Ishikawa (cell line): ENCODE results near the gene ZDHHC6.

Source experiments
- CEBPB ChIP-seq: IDR thresholded peaks from 2 replicates; pipeline ENCODE4 v1.6.1; 2012
- CREB1 ChIP-seq: IDR thresholded peaks from 2 replicates; pipeline ENCODE4 v1.6.1; 2012; ENCODE audit warnings: low read depth
- EGR1 ChIP-seq: IDR thresholded peaks from 2 replicates; pipeline ENCODE4 v1.6.1; 2012
- EP300 ChIP-seq: IDR thresholded peaks from 2 replicates; pipeline ENCODE4 v1.6.1; 2012; ENCODE audit warnings: borderline replicate concordance
- FOXM1 ChIP-seq: IDR thresholded peaks from 2 replicates; pipeline ENCODE4 v1.6.1; 2012; ENCODE audit warnings: low read depth, borderline replicate concordance
- NFIC ChIP-seq: IDR thresholded peaks from 2 replicates; pipeline ENCODE4 v1.6.1; 2012
- RAD21 ChIP-seq: IDR thresholded peaks from 2 replicates; pipeline ENCODE4 v1.6.1; 2012; ENCODE audit warnings: low read depth
- TAF1 ChIP-seq: IDR thresholded peaks from 2 replicates; pipeline ENCODE4 v1.6.1; 2012; ENCODE audit warnings: low read depth, mild to moderate bottlenecking
- TCF12 ChIP-seq: IDR thresholded peaks from 2 replicates; pipeline ENCODE4 v1.6.1; 2012; ENCODE audit warnings: low read depth
- TEAD4 ChIP-seq: IDR thresholded peaks from 2 replicates; pipeline ENCODE4 v1.6.1; 2012
- YY1 ChIP-seq: IDR thresholded peaks from 2 replicates; pipeline ENCODE4 v1.6.1; 2012; ENCODE audit warnings: low read depth
- ZBTB7A ChIP-seq: IDR thresholded peaks from 2 replicates; pipeline ENCODE4 v1.6.1; 2012; ENCODE audit warnings: low read depth
- TF ChIP-seq, protein P1 (sequence below): IDR thresholded peaks from 2 replicates; pipeline ENCODE4 v1.6.1; 2012
- TF ChIP-seq, protein P2 (sequence below): IDR thresholded peaks from 2 replicates; pipeline ENCODE4 v1.6.1; 2012
- TF ChIP-seq, protein P3 (sequence below): IDR thresholded peaks from 2 replicates; pipeline ENCODE4 v1.6.1; 2012; ENCODE audit warnings: low read depth, mild to moderate bottlenecking

ZDHHC6 gene, protein sequence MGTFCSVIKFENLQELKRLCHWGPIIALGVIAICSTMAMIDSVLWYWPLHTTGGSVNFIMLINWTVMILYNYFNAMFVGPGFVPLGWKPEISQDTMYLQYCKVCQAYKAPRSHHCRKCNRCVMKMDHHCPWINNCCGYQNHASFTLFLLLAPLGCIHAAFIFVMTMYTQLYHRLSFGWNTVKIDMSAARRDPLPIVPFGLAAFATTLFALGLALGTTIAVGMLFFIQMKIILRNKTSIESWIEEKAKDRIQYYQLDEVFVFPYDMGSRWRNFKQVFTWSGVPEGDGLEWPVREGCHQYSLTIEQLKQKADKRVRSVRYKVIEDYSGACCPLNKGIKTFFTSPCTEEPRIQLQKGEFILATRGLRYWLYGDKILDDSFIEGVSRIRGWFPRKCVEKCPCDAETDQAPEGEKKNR

DNA sequence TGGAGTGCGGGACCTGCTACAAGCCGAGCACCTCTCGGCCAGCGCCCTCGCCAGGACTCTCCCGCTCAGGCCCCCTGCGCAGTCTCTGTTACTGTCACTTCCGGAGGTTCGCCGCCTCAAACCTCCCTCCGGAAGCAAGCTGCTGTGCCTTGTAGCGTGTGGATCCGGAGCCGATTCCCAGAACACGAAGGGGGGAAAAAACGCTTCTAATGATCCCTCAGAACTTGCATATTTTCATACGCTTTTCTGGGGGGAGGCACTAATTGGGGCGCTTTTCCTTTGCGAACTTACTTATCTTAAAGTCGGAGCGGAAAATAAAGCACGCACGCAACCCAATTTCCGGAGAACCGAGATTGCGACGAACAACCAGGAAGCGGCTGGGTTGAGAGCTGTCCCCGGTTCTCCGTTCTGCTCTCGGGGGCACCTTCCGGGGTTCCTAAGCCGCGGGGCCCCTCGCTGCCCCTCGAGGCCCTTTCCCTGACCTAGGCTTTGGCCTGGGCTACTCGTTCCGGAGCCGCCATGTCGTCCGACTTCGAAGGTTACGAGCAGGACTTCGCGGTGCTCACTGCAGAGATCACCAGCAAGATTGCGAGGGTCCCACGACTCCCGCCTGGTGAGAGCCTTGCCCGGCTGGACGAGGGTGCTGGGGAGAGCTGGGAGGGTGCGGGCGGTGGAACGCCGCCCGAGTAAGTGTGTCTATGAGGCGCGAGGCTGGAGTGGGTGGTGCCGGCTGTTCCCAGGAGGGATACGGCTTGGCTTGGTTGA is at the start of gene ZDHHC6, which contains the start of gene VTI1A:
Gene ZDHHC6 (minus strand): TSS at position 60 of the 765 bp plus-strand sequence. CDS start 1,478 bp downstream, outside the sequence.
Gene VTI1A (plus strand): TSS at position 361 of the 765 bp plus-strand sequence. CDS start 159 bp downstream, at position 520.
- peak; percentile 71 for TF ChIP-seq YY1
- peak; percentile 85 for TF ChIP-seq TAF1
- TF ChIP-seq EGR1, result no peak
- TF ChIP-seq, protein P1, sequence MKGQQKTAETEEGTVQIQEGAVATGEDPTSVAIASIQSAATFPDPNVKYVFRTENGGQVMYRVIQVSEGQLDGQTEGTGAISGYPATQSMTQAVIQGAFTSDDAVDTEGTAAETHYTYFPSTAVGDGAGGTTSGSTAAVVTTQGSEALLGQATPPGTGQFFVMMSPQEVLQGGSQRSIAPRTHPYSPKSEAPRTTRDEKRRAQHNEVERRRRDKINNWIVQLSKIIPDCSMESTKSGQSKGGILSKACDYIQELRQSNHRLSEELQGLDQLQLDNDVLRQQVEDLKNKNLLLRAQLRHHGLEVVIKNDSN, result 0 out of 2 replicates have a peak, but pooled peaks have one; percentile 3
- no peak for TF ChIP-seq ZBTB7A
- no peak for TF ChIP-seq TEAD4
- TF ChIP-seq, protein P2, sequence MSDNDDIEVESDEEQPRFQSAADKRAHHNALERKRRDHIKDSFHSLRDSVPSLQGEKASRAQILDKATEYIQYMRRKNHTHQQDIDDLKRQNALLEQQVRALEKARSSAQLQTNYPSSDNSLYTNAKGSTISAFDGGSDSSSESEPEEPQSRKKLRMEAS, result peak; percentile 79
- TF ChIP-seq, protein P3, sequence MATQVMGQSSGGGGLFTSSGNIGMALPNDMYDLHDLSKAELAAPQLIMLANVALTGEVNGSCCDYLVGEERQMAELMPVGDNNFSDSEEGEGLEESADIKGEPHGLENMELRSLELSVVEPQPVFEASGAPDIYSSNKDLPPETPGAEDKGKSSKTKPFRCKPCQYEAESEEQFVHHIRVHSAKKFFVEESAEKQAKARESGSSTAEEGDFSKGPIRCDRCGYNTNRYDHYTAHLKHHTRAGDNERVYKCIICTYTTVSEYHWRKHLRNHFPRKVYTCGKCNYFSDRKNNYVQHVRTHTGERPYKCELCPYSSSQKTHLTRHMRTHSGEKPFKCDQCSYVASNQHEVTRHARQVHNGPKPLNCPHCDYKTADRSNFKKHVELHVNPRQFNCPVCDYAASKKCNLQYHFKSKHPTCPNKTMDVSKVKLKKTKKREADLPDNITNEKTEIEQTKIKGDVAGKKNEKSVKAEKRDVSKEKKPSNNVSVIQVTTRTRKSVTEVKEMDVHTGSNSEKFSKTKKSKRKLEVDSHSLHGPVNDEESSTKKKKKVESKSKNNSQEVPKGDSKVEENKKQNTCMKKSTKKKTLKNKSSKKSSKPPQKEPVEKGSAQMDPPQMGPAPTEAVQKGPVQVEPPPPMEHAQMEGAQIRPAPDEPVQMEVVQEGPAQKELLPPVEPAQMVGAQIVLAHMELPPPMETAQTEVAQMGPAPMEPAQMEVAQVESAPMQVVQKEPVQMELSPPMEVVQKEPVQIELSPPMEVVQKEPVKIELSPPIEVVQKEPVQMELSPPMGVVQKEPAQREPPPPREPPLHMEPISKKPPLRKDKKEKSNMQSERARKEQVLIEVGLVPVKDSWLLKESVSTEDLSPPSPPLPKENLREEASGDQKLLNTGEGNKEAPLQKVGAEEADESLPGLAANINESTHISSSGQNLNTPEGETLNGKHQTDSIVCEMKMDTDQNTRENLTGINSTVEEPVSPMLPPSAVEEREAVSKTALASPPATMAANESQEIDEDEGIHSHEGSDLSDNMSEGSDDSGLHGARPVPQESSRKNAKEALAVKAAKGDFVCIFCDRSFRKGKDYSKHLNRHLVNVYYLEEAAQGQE, result peak; percentile 52
- TF ChIP-seq NFIC, result peak; percentile 51
- peak; percentile 51; the same call in 1 of the 2 replicates for TF ChIP-seq FOXM1
- TF ChIP-seq CREB1, result peak; percentile 73; the same call in 1 of the 2 replicates
- TF ChIP-seq EP300, result peak; percentile 42; the same call in 1 of the 2 replicates
- TF ChIP-seq RAD21, result no peak
- no peak for TF ChIP-seq CEBPB
- TF ChIP-seq TCF12, result peak; percentile 55

DNA sequence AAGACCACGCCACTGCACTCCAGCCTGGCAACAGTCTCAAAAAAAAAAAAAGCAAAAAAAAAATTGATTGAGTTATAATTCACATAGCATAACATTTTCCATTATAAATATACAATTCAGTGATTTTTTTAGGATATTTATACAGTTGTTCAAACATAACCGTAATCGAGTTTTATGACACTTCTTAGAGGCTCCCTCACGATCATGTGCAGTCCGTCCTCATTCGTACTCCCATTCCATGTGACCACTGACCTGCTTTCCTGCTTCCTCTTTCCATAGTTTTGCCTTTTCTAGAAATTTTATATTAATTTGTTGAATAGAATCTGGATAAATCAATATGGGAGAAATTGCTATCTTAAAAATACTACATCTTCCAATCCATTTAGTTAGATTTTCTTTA is 46.0 kb upstream of the ZDHHC6 start:
- TF ChIP-seq CEBPB (no peak), CREB1 (no peak), FOXM1 (no peak), YY1 (no peak), TCF12 (no peak), EP300 (no peak), TEAD4 (no peak), ZBTB7A (no peak), RAD21 (no peak), TAF1 (no peak), NFIC (no peak)
- TF ChIP-seq, protein P3, result no peak
- TF ChIP-seq, protein P2, result no peak

DNA sequence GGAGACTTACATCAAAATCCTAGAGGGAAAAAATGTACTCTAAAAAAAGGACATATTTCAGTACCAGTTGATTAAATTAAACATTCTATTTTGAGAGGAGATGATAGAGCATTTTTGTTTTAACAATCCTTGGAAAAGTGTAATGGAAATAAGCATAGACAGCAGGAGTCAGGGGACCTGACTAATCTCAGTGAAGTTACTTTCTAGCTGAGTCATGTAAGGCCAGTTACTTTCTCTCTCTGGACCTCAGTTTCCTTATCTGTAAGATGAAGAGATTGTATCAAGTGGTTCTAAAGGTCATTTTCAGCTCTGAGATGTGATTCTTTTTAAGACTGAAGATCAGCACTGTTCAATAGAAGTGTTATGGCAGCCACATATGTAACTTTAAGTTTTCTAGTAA is 44.4 kb upstream of the ZDHHC6 start:
- TF ChIP-seq, protein P3, result no peak
- TF ChIP-seq ZBTB7A (no peak), YY1 (no peak), CREB1 (no peak), RAD21 (no peak), CEBPB (no peak), EP300 (no peak), TEAD4 (no peak), TCF12 (no peak), EGR1 (no peak), FOXM1 (no peak), NFIC (no peak), TAF1 (no peak)
- TF ChIP-seq, protein P2, result no peak
- TF ChIP-seq, protein P1, result no peak
